IPS-20b (cell line): ENCODE results near the gene HTT-AS.

Source experiments
- H3K27ac ChIP-seq: one replicate; pipeline ENCODE4 v1.5.1; 2013; ENCODE audit warnings: low read length
- H3K27me3 ChIP-seq: 2 replicates; pipeline ENCODE4 v1.6.1; 2013; ENCODE audit warnings: mild to moderate bottlenecking, low read length, inconsistent platforms; ENCODE audit not compliant: insufficient read depth
- H3K36me3 ChIP-seq: 2 replicates; pipeline ENCODE4 v1.6.1; 2013; ENCODE audit warnings: low read depth, mild to moderate bottlenecking, inconsistent platforms, low read length, moderate library complexity; ENCODE audit not compliant: insufficient read depth
- H3K4me1 ChIP-seq: 2 replicates; pipeline ENCODE4 v1.6.1; 2013; ENCODE audit warnings: mild to moderate bottlenecking, control low read depth, inconsistent platforms, low read length, moderate library complexity; ENCODE audit not compliant: insufficient read depth
- H3K4me3 ChIP-seq: 2 replicates; pipeline ENCODE4 v1.5.1; 2013; ENCODE audit warnings: mild to moderate bottlenecking, low read length, inconsistent platforms
- H3K9ac ChIP-seq: 2 replicates; pipeline ENCODE4 v1.6.1; 2013; ENCODE audit warnings: low read depth, mild to moderate bottlenecking, inconsistent platforms, low read length, moderate library complexity
- H3K9me3 ChIP-seq: 2 replicates; pipeline ENCODE4 v1.6.1; 2013; ENCODE audit warnings: mild to moderate bottlenecking, low read depth, low read length, inconsistent platforms; ENCODE audit not compliant: insufficient read depth

The HTT-AS gene

DNA sequence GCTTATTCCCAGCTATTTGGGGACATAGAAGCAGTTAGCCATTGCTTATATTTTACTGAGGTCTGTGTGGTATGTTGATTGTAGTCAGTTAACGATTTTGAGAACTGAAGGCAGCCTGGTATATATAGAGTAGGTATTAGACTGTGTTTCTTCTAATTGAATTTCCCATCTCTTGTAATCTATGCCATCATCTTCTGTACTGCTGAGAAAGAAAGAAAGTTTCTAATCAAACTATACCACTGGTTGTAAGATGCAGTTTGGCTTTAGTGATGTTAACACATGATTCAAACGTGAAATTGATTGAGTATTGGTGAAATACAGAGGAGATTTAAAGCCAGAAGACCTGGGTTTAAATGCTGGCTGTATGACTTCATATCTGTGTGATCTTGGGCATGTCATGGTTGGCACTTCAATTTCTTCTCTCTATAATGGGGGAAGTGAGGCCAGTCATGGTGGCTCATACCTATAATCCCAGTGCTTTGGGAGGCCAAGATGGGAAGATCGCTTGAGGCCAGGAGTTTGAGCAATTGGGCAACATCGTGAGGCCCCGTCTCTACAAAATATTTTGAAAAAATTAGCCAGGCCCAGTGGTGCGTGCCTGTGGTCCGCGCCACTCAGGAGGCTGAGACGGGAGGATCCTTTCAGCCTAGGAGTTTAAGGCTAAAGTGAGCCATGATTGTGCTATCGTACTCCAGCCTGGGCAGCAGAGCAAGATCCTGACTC is 11.8 kb upstream of the HTT-AS start:
- Histone ChIP-seq H3K27ac (no peak overlapping the region), H3K4me1 (no peaks in the 10 kb centered on the region), H3K4me3 (no peak overlapping the region), H3K36me3 (peaks cover 35% of the 10 kb centered on the region), H3K27me3 (no peaks in the 10 kb centered on the region), H3K9me3 (no peaks in the 10 kb centered on the region), H3K9ac (no peak overlapping the region)

DNA sequence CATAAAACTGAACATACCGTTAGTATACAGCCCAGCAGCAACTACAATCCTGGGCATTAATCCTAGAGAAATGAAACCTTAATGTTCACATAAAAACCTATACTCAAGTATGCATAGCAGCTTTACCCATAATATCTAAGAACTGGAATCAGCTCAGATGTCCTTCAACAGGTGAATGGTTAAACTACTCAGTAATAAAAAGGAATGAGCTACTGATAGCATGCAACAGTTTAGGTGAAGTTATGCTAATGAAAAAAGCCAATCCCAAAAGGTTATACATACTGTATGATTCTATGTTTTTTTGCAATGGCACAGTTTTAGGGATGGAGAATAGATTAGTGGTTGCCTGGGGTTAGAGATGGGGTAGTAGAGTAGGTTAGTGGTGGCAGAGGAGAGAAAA is 9.4 kb upstream of the HTT-AS start:
- Histone ChIP-seq H3K27me3 (no peaks in the 10 kb centered on the region), H3K9me3 (no peaks in the 10 kb centered on the region), H3K9ac (no peak overlapping the region), H3K4me1 (no peaks in the 10 kb centered on the region), H3K4me3 (no peak overlapping the region), H3K27ac (no peak overlapping the region), H3K36me3 (peaks cover 23% of the 10 kb centered on the region)

DNA sequence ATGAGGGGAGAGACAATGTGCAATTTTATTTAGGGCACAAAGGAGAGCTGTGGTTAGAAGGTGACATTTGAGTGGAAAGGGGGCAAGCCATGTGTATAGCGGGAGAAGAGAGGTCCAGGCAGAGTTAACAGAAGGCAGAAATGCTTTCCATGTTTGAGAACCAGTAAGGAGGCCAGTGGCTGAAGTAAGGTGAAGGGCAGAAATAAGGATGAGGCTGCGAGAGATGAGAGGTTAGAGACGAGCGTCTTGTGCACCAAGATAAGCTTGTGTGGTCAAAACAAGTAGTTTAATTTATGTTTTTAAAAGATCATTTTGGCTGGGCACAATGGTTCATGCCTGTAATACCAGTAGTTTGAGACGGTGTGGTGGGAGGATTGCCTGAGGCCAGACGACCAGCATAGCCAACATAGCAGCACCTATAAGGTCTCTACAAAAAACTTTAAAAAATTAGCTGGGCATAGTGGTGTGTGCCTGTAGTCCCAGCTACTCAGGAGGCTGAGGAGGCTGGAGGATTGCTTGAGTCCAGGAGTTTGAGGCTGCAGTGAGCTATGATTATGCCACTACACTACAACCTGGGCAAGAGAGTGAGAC is 8.7 kb upstream of the HTT-AS start:
- Histone ChIP-seq H3K36me3 (peaks cover 18% of the 10 kb centered on the region), H3K27me3 (no peaks in the 10 kb centered on the region), H3K27ac (no peak overlapping the region), H3K4me1 (no peaks in the 10 kb centered on the region), H3K4me3 (no peak overlapping the region), H3K9ac (no peak overlapping the region), H3K9me3 (no peaks in the 10 kb centered on the region)

DNA sequence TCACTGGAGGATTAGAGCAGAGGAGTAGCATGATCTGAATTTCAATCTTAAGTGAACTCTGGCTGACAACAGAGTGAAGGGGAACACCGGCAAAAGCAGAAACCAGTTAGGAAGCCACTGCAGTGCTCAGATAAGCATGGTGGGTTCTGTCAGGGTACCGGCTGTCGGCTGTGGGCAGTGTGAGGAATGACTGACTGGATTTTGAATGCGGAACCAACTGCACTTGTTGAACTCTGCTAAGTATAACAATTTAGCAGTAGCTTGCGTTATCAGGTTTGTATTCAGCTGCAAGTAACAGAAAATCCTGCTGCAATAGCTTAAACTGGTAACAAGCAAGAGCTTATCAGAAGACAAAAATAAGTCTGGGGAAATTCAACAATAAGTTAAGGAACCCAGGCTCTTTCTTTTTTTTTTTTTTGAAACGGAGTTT is 5.4 kb upstream of the HTT-AS start:
- Histone ChIP-seq H3K27me3 (no peaks in the 10 kb centered on the region), H3K4me3 (no peak overlapping the region), H3K9ac (no peak overlapping the region), H3K4me1 (peaks cover 10% of the 10 kb centered on the region; the same call in 1 of the 2 replicates), H3K9me3 (no peaks in the 10 kb centered on the region), H3K27ac (no peak overlapping the region), H3K36me3 (0 out of 2 replicates have a peak, but pooled peaks cover 3% of the 10 kb centered on the region)

DNA sequence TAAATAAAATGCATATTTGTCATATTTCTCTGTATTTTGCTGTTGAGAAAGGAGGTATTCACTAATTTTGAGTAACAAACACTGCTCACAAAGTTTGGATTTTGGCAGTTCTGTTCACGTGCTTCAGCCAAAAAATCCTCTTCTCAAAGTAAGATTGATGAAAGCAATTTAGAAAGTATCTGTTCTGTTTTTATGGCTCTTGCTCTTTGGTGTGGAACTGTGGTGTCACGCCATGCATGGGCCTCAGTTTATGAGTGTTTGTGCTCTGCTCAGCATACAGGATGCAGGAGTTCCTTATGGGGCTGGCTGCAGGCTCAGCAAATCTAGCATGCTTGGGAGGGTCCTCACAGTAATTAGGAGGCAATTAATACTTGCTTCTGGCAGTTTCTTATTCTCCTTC is 3.5 kb upstream of the HTT-AS start:
- H3K9me3 ChIP-seq = no peaks in the 10 kb centered on the region
- peaks cover 10% of the 10 kb centered on the region; the same call in 1 of the 2 replicates for H3K4me1 ChIP-seq
- H3K27me3 ChIP-seq = peaks cover 2% of the 10 kb centered on the region; the same call in 1 of the 2 replicates
- no peak overlapping the region for H3K9ac ChIP-seq
- no peak overlapping the region for H3K27ac ChIP-seq
- no peak overlapping the region for H3K4me3 ChIP-seq
- 0 out of 2 replicates have a peak, but pooled peaks cover 3% of the 10 kb centered on the region for H3K36me3 ChIP-seq

DNA sequence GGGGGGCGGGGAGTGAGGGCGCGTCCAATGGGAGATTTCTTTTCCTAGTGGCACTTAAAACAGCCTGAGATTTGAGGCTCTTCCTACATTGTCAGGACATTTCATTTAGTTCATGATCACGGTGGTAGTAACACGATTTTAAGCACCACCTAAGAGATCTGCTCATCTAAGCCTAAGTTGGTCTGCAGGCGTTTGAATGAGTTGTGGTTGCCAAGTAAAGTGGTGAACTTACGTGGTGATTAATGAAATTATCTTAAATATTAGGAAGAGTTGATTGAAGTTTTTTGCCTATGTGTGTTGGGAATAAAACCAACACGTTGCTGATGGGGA is 1.3 kb upstream of the HTT-AS start:
- Histone ChIP-seq H3K9me3 (no peaks in the 10 kb centered on the region), H3K9ac (peak overlapping the region; percentile 95), H3K4me1 (peaks cover 10% of the 10 kb centered on the region; the same call in 1 of the 2 replicates), H3K36me3 (no peaks in the 10 kb centered on the region), H3K27ac (no peak overlapping the region), H3K4me3 (peak overlapping the region; percentile 97), H3K27me3 (peaks cover 3% of the 10 kb centered on the region; the same call in 1 of the 2 replicates)

DNA sequence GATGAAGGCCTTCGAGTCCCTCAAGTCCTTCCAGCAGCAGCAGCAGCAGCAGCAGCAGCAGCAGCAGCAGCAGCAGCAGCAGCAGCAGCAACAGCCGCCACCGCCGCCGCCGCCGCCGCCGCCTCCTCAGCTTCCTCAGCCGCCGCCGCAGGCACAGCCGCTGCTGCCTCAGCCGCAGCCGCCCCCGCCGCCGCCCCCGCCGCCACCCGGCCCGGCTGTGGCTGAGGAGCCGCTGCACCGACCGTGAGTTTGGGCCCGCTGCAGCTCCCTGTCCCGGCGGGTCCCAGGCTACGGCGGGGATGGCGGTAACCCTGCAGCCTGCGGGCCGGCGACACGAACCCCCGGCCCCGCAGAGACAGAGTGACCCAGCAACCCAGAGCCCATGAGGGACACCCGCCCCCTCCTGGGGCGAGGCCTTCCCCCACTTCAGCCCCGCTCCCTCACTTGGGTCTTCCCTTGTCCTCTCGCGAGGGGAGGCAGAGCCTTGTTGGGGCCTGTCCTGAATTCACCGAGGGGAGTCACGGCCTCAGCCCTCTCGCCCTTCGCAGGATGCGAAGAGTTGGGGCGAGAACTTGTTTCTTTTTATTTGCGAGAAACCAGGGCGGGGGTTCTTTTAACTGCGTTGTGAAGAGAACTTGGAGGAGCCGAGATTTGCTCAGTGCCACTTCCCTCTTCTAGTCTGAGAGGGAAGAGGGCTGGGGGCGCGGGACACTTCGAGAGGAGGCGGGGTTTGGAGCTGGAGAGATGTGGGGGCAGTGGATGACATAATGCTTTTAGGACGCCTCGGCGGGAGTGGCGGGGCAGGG is 711 bp upstream of the HTT-AS start:
- peaks cover 10% of the 10 kb centered on the region; the same call in 1 of the 2 replicates for H3K4me1 ChIP-seq
- H3K4me3 ChIP-seq = peak overlapping the region; percentile 97
- H3K9me3 ChIP-seq = no peaks in the 10 kb centered on the region
- H3K27me3 ChIP-seq = peaks cover 3% of the 10 kb centered on the region; the same call in 1 of the 2 replicates
- peak overlapping the region; percentile 95 for H3K9ac ChIP-seq
- no peaks in the 10 kb centered on the region for H3K36me3 ChIP-seq
- H3K27ac ChIP-seq = peak overlapping the region; percentile 65

DNA sequence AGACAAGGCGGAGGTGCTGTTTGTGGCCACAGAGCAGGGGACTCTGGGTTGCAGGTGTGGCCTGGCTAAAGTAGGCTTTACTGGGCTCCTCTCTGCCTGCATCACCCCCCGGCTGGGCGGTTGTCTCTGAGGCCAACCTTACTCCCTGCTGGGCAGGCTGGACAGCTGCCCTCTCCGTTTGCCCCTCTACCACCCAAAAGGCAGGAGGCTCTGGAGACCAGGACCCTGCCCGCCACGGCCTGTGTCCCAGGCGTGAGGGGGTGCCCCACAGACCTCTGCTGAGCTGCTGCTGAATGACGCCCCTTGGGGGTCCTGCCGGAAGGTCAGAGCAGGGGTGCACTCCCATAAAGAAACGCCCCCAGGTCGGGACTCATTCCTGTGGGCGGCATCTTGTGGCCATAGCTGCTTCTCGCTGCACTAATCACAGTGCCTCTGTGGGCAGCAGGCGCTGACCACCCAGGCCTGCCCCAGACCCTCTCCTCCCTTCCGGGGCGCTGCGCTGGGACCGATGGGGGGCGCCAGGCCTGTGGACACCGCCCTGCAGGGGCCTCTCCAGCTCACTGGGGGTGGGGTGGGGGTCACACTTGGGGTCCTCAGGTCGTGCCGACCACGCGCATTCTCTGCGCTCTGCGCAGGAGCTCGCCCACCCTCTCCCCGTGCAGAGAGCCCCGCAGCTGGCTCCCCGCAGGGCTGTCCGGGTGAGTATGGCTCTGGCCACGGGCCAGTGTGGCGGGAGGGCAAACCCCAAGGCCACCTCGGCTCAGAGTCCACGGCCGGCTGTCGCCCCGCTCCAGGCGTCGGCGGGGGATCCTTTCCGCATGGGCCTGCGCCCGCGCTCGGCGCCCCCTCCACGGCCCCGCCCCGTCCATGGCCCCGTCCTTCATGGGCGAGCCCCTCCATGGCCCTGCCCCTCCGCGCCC is 920 bp downstream of the HTT-AS start:
- no peaks in the 10 kb centered on the region for H3K36me3 ChIP-seq
- H3K9me3 ChIP-seq = no peaks in the 10 kb centered on the region
- H3K27me3 ChIP-seq = peaks cover 3% of the 10 kb centered on the region; the same call in 1 of the 2 replicates
- peak overlapping the region; percentile 78 for H3K4me3 ChIP-seq
- peaks cover 10% of the 10 kb centered on the region; the same call in 1 of the 2 replicates for H3K4me1 ChIP-seq
- H3K27ac ChIP-seq = no peak overlapping the region
- H3K9ac ChIP-seq = peak overlapping the region; percentile 67; the same call in 1 of the 2 replicates

DNA sequence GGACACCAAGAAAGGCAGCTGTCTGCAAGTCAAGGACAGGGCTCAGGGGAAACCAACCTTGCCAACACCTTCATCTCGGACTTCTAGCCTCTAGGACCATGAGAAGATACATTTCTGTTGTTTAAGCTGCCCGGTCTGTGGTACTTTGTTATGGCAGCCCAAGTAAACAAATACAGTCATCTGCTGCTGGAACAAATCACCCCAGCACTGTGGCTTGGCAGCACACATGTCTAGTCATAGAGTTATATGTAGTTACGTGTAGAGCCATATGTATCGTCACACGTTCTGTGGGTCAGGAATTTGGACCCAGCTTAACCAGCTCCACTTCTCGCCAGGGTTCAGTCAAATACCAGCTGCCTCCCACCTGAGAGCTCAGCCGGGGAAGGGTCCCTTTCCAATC is 2.5 kb downstream of the HTT-AS start:
- Histone ChIP-seq H3K36me3 (no peaks in the 10 kb centered on the region), H3K4me1 (peaks cover 10% of the 10 kb centered on the region; the same call in 1 of the 2 replicates), H3K9me3 (no peaks in the 10 kb centered on the region), H3K27me3 (peaks cover 3% of the 10 kb centered on the region; the same call in 1 of the 2 replicates), H3K9ac (no peak overlapping the region), H3K27ac (no peak overlapping the region), H3K4me3 (no peak overlapping the region)

DNA sequence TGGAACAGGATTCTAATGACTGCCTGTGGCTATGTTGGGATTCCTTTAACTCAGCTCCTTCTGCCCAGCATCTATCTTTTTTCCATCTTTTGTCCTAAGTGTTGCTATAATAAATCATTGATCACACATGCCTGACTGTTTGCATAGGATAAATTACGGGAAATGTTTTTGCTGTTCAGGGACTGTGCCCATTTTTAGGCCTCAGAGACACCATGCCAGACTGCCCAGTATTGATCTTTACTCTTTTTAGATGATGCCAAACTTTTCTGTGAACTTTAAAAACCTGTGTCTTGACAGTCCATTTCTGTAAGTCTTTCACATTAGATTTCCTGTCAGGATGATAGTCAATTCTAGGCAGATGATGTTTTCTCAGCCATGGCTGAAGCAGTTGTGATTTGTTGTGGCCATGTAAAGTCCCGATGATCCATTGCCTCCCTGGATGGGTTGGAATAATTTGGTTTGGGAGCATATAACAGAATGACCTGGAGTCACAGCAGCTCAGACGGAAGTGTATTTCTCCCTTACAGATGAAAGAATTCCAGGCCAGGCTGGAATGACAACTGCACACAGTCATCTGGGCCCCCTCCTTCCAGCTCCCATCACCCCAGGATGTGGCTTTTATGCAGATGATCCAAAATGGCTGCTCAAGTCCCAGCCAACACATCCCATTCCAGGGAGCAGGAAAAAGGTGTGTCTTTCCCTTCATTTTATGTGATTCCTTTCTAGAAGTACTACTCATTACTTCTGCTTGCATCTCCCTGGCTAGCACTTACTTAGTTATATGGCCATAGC is 3.4 kb downstream of the HTT-AS start:
- Histone ChIP-seq H3K4me1 (peaks cover 3% of the 10 kb centered on the region; the same call in 1 of the 2 replicates), H3K9ac (no peak overlapping the region), H3K4me3 (no peak overlapping the region), H3K27ac (no peak overlapping the region), H3K36me3 (no peaks in the 10 kb centered on the region), H3K9me3 (no peaks in the 10 kb centered on the region), H3K27me3 (peaks cover 3% of the 10 kb centered on the region; the same call in 1 of the 2 replicates)
